ENCODE data around the gene KCNH2. TPM values are rescaled to one million over a fixed set of nuclear protein-coding genes. Genes with fewer than 3 reads are reported as not detected.

Gene KCNH2
- total and polyA plus RNA-seq, 2 of the 8 experiments (the other 6 are each of a cell fraction or from before 2014, with no cell fraction given) = 8.0 to 15.0 TPM

DNA sequence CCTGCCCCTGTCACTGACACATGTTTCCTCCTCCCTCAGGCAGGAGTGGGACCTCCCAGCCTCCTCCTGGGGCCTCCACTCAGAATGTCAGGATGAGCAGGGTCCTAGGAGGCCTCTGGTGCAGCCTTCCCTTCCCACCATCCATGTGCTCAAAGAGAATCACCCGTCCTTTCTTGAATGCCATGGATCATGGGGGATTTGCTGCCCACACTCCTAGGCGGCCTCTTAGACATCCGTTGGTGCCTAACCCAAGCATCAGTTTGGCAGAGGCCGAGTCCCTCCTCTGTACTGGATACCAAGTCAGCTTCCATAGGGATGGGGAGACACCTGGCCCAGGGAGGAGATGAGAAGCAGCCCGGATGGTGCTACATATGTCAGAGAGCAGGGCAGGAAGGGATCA lies 19.7 kb upstream of the KCNH2 start:
- no peak overlapping the region for H3K18ac ChIP-seq (ENCODE audit: extremely low read depth, low read length)
- no peak overlapping the region for H2BK120ac ChIP-seq (replicated peaks; ENCODE audit: low read depth, low read length)
- 95% methylated on average over 5 of the region's 5 CpGs; no CpG with 5 or more reads in 1 of the 2 experiments for WGBS, 2 experiments (ENCODE audit: extremely low coverage in 1 of 2, insufficient coverage in 1 of 2, insufficient read length in 1 of 2, insufficient replicate concordance in 2 of 2, low coverage in 1 of 2, low lambda C conversion rate in 2 of 2, missing lambda C conversion rate in 1 of 2)
- H4K8ac ChIP-seq (ENCODE audit: extremely low read depth, insufficient read depth, low read length) = no peak overlapping the region
- H2BK15ac ChIP-seq (ENCODE audit: low read length) = no peak overlapping the region
- no peak overlapping the region for H2AK5ac ChIP-seq (ENCODE audit: low read depth, low read length)
- no peak overlapping the region for H3K14ac ChIP-seq (ENCODE audit: insufficient read length)
- H3K56ac ChIP-seq (replicated peaks; ENCODE audit: insufficient read length, low read depth, low read length) = no peak overlapping the region
- no peaks in the 10 kb centered on the region for H3K79me2 ChIP-seq (ENCODE audit: control insufficient read depth in 1 of 2, insufficient read depth in 2 of 2, low read length in 2 of 2)
- H4K5ac ChIP-seq (ENCODE audit: insufficient read length, low read depth, low read length) = no peak overlapping the region
- CTCF ChIA-PET (ENCODE audit: partially characterized antibody) = interaction anchor here (0.9 to 5.7 kb wide), 7 partner anchors 9 to 114 kb away, joined by 3 to 56 read pairs (median 5); no protein-coding TSS in a partner anchor
- H2BK12ac ChIP-seq (ENCODE audit: low read depth, low read length) = no peak overlapping the region
- no peaks in the 10 kb centered on the region for H3K27me3 ChIP-seq (replicated peaks in 1 of 4; ENCODE audit: control insufficient read depth in 3 of 4, extremely low read depth in 1 of 4, insufficient read depth in 3 of 4, low read length in 3 of 4)
- H3K4me1 ChIP-seq (replicated peaks in 1 of 4; ENCODE audit: control insufficient read depth in 3 of 4, insufficient read depth in 4 of 4, low read length in 3 of 4) = peaks cover 4 to 25% (median 12%) of the 10 kb centered on the region in 4 experiments
- no peak overlapping the region for H3K4me3 ChIP-seq (ENCODE audit: extremely low read depth in 1 of 4, insufficient read depth in 2 of 4, low read depth in 3 of 4, low read length in 4 of 4)
- no peaks in the 10 kb centered on the region for H3K9me3 ChIP-seq (ENCODE audit: insufficient read depth in 2 of 2, low read depth in 1 of 2, low read length in 1 of 2)
- no peak overlapping the region for H3K4ac ChIP-seq (replicated peaks; ENCODE audit: insufficient read length, low read depth, low read length)
- no peak for FAIRE-seq
- H3K36me3 ChIP-seq (ENCODE audit: control insufficient read depth in 2 of 4, insufficient read depth in 4 of 4, low read length in 3 of 4) = no peaks in the 10 kb centered on the region
- H3K23ac ChIP-seq (ENCODE audit: insufficient read length) = no peak overlapping the region
- no peak overlapping the region for H3K27ac ChIP-seq (ENCODE audit: low read depth, low read length)
- no peak overlapping the region for H2BK20ac ChIP-seq (ENCODE audit: low read length)
- H4K91ac ChIP-seq (replicated peaks; ENCODE audit: insufficient read length, low read length) = no peak overlapping the region
- no peak for DNase-seq (ENCODE audit: low read depth in 1 of 2, low spot score in 2 of 2)
- H3K23me2 ChIP-seq (ENCODE audit: low read depth, low read length) = peaks cover 6% of the 10 kb centered on the region; the same call in 1 of the 2 replicates
- no peak overlapping the region for H3K9ac ChIP-seq (replicated peaks in 1 of 4; ENCODE audit: extremely low read depth in 1 of 4, low read depth in 3 of 4, low read length in 3 of 4)
- H2AFZ ChIP-seq (ENCODE audit: low read length) = no peak overlapping the region
- no peak overlapping the region for H3K4me2 ChIP-seq (ENCODE audit: insufficient read depth in 1 of 2, low read depth in 2 of 2, low read length in 2 of 2)
- H4K20me1 ChIP-seq (replicated peaks in 1 of 2; ENCODE audit: control insufficient read depth in 1 of 2, insufficient read depth in 2 of 2, low read length in 2 of 2) = no peaks in the 10 kb centered on the region
- H3K79me1 ChIP-seq (ENCODE audit: low read depth, low read length) = no peaks in the 10 kb centered on the region
- no peak overlapping the region for H2BK5ac ChIP-seq (ENCODE audit: low read depth, low read length)
- POLR2A ChIA-PET (ENCODE audit: partially characterized antibody) = interaction anchor here (1.6 kb wide), 1 partner anchor 16 kb away, joined by 4 read pairs; no protein-coding TSS in a partner anchor
- no peak for TF ChIP-seq PHF8 (conservative IDR thresholded peaks at IDR 0.05; ENCODE audit: low read depth, low read length)
- no peak for TF ChIP-seq SP1 (IDR thresholded peaks at IDR 0.05; ENCODE audit: low read depth, low read length)
- TF ChIP-seq TAF1 (IDR thresholded peaks at IDR 0.05; ENCODE audit: low read depth, low read length) = no peak
- TF ChIP-seq, protein P1, sequence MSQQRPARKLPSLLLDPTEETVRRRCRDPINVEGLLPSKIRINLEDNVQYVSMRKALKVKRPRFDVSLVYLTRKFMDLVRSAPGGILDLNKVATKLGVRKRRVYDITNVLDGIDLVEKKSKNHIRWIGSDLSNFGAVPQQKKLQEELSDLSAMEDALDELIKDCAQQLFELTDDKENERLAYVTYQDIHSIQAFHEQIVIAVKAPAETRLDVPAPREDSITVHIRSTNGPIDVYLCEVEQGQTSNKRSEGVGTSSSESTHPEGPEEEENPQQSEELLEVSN (IDR thresholded peaks at IDR 0.05) = no peak
- TF ChIP-seq, protein P2, sequence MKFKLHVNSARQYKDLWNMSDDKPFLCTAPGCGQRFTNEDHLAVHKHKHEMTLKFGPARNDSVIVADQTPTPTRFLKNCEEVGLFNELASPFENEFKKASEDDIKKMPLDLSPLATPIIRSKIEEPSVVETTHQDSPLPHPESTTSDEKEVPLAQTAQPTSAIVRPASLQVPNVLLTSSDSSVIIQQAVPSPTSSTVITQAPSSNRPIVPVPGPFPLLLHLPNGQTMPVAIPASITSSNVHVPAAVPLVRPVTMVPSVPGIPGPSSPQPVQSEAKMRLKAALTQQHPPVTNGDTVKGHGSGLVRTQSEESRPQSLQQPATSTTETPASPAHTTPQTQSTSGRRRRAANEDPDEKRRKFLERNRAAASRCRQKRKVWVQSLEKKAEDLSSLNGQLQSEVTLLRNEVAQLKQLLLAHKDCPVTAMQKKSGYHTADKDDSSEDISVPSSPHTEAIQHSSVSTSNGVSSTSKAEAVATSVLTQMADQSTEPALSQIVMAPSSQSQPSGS (IDR thresholded peaks at IDR 0.05; ENCODE audit: low read length) = no peak
- TF ChIP-seq TBP (IDR thresholded peaks at IDR 0.05; ENCODE audit: low read depth, low read length) = no peak
- TF ChIP-seq MAFK (IDR thresholded peaks at IDR 0.05; ENCODE audit: low read depth, low read length) = no peak
- no peak for TF ChIP-seq EZH2 (IDR thresholded peaks at IDR 0.05; ENCODE audit: low read depth, low read length, severe bottlenecking)
- no peak for TF ChIP-seq SAP30 (IDR thresholded peaks at IDR 0.05; ENCODE audit: insufficient read depth, insufficient replicate concordance, low read length)
- no peak for TF ChIP-seq GTF2F1 (IDR thresholded peaks at IDR 0.05; ENCODE audit: borderline replicate concordance, low read depth, low read length)
- TF ChIP-seq EP300 (IDR thresholded peaks at IDR 0.05; ENCODE audit: borderline replicate concordance in 1 of 2, low read depth in 2 of 2, low read length in 2 of 2) = no peak

Data from H1 (cell line).